Peyer's patch (tissue), 4 donors: ENCODE measurements around the gene ANP32B.
"Not testable (repeated sequence)": the region's sequence is repeated elsewhere in the genome, so short reads cannot be mapped to it uniquely, and the experiment has no call there.

Experiments
- CTCF ChIP-seq, 6 experiments: fragments of 450-650 bp in 4 of 6; fragments of 200-600 bp in 2 of 6; sonication (generic) in 1 of 6; IDR thresholded peaks; one replicate each; pipeline ENCODE4 v1.5.1; 2017 to 2019; ENCODE audit warnings: antibody characterized with exemption in 6 of 6, mild to moderate bottlenecking in 3 of 6, moderate library complexity in 1 of 6
- POLR2A ChIP-seq, 2 donors: fragments of 450-650 bp; IDR thresholded peaks; one replicate each; pipeline ENCODE4 v1.5.1; 2017; ENCODE audit warnings: antibody characterized with exemption in 2 of 2, mild to moderate bottlenecking in 2 of 2, moderate library complexity in 2 of 2

DNA sequence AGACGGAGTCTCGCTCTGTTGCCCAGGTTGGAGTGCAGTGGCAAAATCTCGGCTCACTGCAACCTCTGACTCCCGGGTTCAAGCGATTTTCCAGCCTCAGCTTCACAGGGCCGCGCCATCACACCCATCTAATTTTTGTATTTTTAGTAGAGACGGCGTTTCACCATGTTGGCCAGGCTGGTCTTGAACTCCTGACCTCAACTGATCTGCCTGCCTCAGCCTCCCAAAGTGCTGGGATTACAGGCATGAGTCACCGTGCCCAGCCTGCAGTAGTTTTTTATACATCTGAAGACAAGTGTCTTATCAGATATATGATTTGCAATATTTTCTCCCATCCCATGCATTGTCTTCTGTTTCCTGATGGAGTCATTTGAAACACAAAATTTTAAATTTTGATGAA is 6.5 kb upstream of the ANP32B start:
- not testable (repeated sequence) for TF ChIP-seq CTCF, POLR2A (IDR thresholded peaks at IDR 0.05)
